ENCODE data around the gene TC2N.
A peak's percentile ranks its signal among the peaks of the same experiment; 100 is the strongest.

TC2N gene

DNA sequence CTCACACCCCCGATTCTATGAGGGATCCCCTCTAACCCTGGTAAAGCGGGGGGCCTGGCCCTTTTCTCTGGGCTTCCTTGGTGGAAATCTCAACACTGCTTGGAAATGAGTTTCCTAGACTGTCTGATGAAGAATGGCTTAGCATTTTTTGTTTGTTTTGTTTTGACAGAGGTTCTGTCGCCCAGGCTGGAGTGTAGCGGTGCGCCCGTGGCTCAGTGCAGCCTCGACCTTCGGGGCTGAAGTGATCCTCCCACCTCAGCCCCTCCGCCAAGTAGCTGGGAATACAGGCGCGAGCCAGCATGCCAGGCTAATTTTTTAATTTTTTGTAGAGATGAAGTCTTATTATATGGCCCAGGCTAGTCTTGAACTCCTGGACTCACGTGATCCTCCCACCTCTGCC lies 30.3 kb downstream of the TC2N start:
- TF ChIP-seq RARB (CRISPR knock-in tag; IDR thresholded peaks at IDR 0.05) (no peak), CSDC2 (CRISPR knock-in tag; IDR thresholded peaks at IDR 0.05) (no peak), GLIS3 (CRISPR knock-in tag; IDR thresholded peaks at IDR 0.05) (no peak), TCF4 (CRISPR knock-in tag; IDR thresholded peaks at IDR 0.05; ENCODE audit: borderline replicate concordance) (no peak), PPARA (CRISPR knock-in tag; IDR thresholded peaks at IDR 0.05; ENCODE audit: borderline replicate concordance) (no peak)
- TF ChIP-seq, protein P1, sequence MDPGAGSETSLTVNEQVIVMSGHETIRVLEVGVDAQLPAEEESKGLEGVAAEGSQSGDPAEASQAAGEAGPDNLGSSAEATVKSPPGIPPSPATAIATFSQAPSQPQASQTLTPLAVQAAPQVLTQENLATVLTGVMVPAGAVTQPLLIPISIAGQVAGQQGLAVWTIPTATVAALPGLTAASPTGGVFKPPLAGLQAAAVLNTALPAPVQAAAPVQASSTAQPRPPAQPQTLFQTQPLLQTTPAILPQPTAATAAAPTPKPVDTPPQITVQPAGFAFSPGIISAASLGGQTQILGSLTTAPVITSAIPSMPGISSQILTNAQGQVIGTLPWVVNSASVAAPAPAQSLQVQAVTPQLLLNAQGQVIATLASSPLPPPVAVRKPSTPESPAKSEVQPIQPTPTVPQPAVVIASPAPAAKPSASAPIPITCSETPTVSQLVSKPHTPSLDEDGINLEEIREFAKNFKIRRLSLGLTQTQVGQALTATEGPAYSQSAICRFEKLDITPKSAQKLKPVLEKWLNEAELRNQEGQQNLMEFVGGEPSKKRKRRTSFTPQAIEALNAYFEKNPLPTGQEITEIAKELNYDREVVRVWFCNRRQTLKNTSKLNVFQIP (CRISPR knock-in tag; IDR thresholded peaks at IDR 0.05; ENCODE audit: borderline replicate concordance, low read depth): no peak
- TF ChIP-seq, protein P2, sequence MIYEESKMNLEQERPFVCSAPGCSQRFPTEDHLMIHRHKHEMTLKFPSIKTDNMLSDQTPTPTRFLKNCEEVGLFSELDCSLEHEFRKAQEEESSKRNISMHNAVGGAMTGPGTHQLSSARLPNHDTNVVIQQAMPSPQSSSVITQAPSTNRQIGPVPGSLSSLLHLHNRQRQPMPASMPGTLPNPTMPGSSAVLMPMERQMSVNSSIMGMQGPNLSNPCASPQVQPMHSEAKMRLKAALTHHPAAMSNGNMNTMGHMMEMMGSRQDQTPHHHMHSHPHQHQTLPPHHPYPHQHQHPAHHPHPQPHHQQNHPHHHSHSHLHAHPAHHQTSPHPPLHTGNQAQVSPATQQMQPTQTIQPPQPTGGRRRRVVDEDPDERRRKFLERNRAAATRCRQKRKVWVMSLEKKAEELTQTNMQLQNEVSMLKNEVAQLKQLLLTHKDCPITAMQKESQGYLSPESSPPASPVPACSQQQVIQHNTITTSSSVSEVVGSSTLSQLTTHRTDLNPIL (CRISPR knock-in tag; IDR thresholded peaks at IDR 0.05; ENCODE audit: low read depth): no peak
- no peak for ATAC-seq

DNA sequence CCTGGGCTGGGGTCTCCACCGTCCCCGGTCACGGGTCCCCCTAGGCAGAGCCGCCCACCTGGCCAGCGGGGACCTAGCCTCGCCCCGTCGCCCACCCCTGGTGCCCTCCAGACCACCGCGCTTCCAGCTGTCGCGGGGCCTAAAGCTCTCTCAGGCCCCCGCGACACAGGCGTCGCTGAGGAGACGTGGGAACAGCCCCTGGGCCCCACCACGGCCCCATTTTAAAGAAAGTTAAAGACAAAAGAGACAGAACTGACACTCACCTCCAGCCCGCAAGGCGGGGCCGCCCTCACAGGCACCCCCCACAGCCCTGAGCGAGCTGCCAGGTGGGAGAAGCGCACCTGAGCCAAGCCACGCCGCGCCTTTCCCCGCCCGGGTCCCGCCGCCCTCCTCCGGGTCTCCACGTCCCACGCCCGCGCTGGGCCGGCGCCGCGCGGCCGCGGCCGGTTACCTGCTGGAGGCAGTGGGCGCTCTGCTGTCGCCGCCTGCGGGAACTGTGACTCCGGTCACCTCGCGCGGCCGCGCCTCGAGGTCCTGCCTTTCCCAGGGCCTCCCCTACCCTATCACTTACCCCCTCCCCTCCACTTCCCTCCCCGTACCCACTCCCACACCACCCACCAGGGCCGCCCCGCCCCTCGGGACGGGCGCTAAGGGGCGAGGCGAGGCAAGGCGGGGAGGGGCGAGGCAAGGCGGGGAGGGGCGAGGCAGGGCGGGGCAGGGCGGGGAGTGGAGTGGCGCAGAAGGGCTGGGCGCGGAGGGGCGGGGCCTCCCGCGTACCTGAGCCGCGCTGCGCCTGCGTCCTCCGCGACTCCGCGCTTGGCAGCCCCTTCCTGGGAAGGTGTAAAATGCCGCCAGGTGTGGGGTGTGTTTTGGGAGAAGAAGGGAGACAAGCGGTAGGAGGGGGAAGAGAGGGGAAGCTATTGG lies 31.2 kb downstream of the TC2N start:
- peak; percentile 37; the same call in 2 of the 3 replicates for ATAC-seq
- TF ChIP-seq ESRRG (CRISPR knock-in tag; IDR thresholded peaks at IDR 0.05): no peak
- no peak for TF ChIP-seq RARB (CRISPR knock-in tag; IDR thresholded peaks at IDR 0.05)
- no peak for TF ChIP-seq GLIS3 (CRISPR knock-in tag; IDR thresholded peaks at IDR 0.05)
- no peak for TF ChIP-seq ARNTL (CRISPR knock-in tag; IDR thresholded peaks at IDR 0.05; ENCODE audit: borderline replicate concordance, low read depth)
- no peak for TF ChIP-seq ZFP3 (CRISPR knock-in tag; IDR thresholded peaks at IDR 0.05)
- TF ChIP-seq TCF4 (CRISPR knock-in tag; IDR thresholded peaks at IDR 0.05; ENCODE audit: borderline replicate concordance): no peak
- no peak for TF ChIP-seq PPARA (CRISPR knock-in tag; IDR thresholded peaks at IDR 0.05; ENCODE audit: borderline replicate concordance)
- TF ChIP-seq, protein P3, sequence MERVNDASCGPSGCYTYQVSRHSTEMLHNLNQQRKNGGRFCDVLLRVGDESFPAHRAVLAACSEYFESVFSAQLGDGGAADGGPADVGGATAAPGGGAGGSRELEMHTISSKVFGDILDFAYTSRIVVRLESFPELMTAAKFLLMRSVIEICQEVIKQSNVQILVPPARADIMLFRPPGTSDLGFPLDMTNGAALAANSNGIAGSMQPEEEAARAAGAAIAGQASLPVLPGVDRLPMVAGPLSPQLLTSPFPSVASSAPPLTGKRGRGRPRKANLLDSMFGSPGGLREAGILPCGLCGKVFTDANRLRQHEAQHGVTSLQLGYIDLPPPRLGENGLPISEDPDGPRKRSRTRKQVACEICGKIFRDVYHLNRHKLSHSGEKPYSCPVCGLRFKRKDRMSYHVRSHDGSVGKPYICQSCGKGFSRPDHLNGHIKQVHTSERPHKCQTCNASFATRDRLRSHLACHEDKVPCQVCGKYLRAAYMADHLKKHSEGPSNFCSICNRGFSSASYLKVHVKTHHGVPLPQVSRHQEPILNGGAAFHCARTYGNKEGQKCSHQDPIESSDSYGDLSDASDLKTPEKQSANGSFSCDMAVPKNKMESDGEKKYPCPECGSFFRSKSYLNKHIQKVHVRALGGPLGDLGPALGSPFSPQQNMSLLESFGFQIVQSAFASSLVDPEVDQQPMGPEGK (CRISPR knock-in tag; IDR thresholded peaks at IDR 0.05; ENCODE audit: borderline replicate concordance): no peak
- TF ChIP-seq ZNF70 (CRISPR knock-in tag; IDR thresholded peaks at IDR 0.05): no peak
- no peak for TF ChIP-seq ISL1 (CRISPR knock-in tag; IDR thresholded peaks at IDR 0.05)
- no peak for TF ChIP-seq OSR1 (CRISPR knock-in tag; IDR thresholded peaks at IDR 0.05)
- no peak for TF ChIP-seq ZFP30 (CRISPR knock-in tag; IDR thresholded peaks at IDR 0.05)
- TF ChIP-seq, protein P1 (CRISPR knock-in tag; IDR thresholded peaks at IDR 0.05; ENCODE audit: borderline replicate concordance, low read depth): no peak
- TF ChIP-seq BACH2 (CRISPR knock-in tag; IDR thresholded peaks at IDR 0.05; ENCODE audit: borderline replicate concordance): no peak
- TF ChIP-seq TOX (CRISPR knock-in tag; IDR thresholded peaks at IDR 0.05; ENCODE audit: borderline replicate concordance): no peak
- TF ChIP-seq SNAI2 (CRISPR knock-in tag; IDR thresholded peaks at IDR 0.05): no peak

DNA sequence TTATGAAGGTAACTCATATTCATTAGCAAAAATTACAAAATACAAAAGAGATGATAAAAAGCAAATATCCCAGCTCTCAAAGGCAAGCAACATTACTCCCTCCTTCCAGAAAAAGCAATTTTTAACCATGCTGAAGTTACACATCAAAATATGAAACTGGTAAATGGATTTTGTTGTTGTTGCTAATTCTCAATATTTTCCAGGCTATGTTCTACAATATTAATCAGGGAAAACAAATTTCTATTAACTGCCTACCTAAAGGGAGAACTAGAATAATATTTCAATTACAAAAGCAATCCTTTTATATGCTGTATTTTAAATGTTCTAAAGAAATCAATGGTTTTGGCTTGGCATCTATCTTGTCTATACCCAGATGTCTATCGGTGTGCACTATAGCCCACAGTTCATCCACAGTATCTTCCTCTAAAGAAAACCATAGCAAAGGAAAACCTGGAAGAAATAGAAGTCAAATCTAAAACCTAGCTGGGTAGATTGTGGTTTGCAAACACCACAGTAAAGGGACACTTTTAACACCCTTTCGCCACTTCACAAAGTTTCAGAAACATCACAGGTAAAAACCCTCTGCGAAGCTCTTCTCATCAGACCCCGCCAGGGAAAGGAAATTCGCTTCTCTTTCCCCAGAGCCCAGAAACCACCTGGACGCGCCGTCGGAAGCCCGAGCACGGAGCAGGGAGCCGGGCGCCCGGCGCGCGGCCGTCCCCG lies 32.0 kb downstream of the TC2N start:
- no peak for ATAC-seq
- TF ChIP-seq TCF4 (CRISPR knock-in tag; IDR thresholded peaks at IDR 0.05; ENCODE audit: borderline replicate concordance): no peak
- TF ChIP-seq RARB (CRISPR knock-in tag; IDR thresholded peaks at IDR 0.05): no peak

DNA sequence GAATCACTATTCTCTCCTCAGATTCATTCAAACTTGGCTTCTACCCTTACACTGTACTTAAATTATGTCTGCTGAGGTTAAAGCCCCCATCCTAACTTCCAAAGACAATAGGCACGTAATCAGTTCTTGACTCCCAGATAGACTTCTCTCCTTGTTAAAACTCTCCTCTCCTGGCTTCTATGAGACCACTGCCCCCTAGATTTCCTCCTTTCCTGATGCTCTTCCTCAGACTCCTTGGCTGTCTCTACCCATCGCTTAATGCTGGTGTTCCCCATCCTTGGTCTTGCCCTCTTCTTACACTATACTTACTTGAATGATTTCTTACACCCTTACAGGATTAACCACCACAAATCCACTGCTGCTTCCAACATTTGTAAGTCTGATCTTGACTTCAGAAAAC lies 32.8 kb downstream of the TC2N start:
- ATAC-seq: no peak
- TF ChIP-seq TCF4 (CRISPR knock-in tag; IDR thresholded peaks at IDR 0.05; ENCODE audit: borderline replicate concordance) (no peak), BACH2 (CRISPR knock-in tag; IDR thresholded peaks at IDR 0.05; ENCODE audit: borderline replicate concordance) (no peak), ZNF8 (CRISPR knock-in tag; IDR thresholded peaks at IDR 0.05) (no peak), ARNTL (CRISPR knock-in tag; IDR thresholded peaks at IDR 0.05; ENCODE audit: borderline replicate concordance, low read depth) (no peak), ZFP3 (CRISPR knock-in tag; IDR thresholded peaks at IDR 0.05) (no peak), ESRRG (CRISPR knock-in tag; IDR thresholded peaks at IDR 0.05) (no peak), CSDC2 (CRISPR knock-in tag; IDR thresholded peaks at IDR 0.05) (no peak), ZNF70 (CRISPR knock-in tag; IDR thresholded peaks at IDR 0.05) (no peak), ZFP30 (CRISPR knock-in tag; IDR thresholded peaks at IDR 0.05) (no peak), SNAI2 (CRISPR knock-in tag; IDR thresholded peaks at IDR 0.05) (no peak)
- TF ChIP-seq, protein P3 (CRISPR knock-in tag; IDR thresholded peaks at IDR 0.05; ENCODE audit: borderline replicate concordance): no peak
- TF ChIP-seq, protein P4, sequence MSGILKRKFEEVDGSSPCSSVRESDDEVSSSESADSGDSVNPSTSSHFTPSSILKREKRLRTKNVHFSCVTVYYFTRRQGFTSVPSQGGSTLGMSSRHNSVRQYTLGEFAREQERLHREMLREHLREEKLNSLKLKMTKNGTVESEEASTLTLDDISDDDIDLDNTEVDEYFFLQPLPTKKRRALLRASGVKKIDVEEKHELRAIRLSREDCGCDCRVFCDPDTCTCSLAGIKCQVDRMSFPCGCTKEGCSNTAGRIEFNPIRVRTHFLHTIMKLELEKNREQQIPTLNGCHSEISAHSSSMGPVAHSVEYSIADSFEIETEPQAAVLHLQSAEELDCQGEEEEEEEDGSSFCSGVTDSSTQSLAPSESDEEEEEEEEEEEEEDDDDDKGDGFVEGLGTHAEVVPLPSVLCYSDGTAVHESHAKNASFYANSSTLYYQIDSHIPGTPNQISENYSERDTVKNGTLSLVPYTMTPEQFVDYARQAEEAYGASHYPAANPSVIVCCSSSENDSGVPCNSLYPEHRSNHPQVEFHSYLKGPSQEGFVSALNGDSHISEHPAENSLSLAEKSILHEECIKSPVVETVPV (CRISPR knock-in tag; IDR thresholded peaks at IDR 0.05): no peak
- TF ChIP-seq, protein P1 (CRISPR knock-in tag; IDR thresholded peaks at IDR 0.05; ENCODE audit: borderline replicate concordance, low read depth): no peak

All from SK-N-SH treated with all-trans-retinoic acid at 6 μM for 48 hours (cell line).